Vagina (tissue), 2 donors: Measurements from ENCODE around the gene OAT.

Source experiments
- CTCF ChIP-seq, 3 experiments: fragments of 450-650 bp in 2 of 3; fragments of 200-600 bp in 1 of 3; sonication (generic) in 1 of 3; IDR thresholded peaks; one replicate each; pipeline ENCODE4 v1.5.1; 2017 to 2019; ENCODE audit warnings: antibody characterized with exemption in 3 of 3, mild to moderate bottlenecking in 2 of 3, moderate library complexity in 2 of 3
- POLR2A ChIP-seq, 2 donors: fragments of 450-650 bp; IDR thresholded peaks; one replicate each; pipeline ENCODE4 v1.6.1; 2017; ENCODE audit warnings: antibody characterized with exemption in 2 of 2, mild to moderate bottlenecking in 2 of 2, moderate library complexity in 2 of 2

GRCh38 chr10:124369066-124369465 lies 49.7 kb downstream of the OAT start:
- TF ChIP-seq CTCF (IDR thresholded peaks at IDR 0.05): no peak
- no peak for TF ChIP-seq POLR2A (IDR thresholded peaks at IDR 0.05)
